SIG-M5 treated with dmso at 0.1 percent for 504 hours (cell line): Measurements from ENCODE around the gene SUSD2.

Experiments used
- DNase-seq: peaks from one replicate; lab custom pipeline; 2025; ENCODE audit not compliant: unreplicated experiment; lab: John Stamatoyannopoulos, UW

Gene SUSD2

GRCh38 chr22:24148266-24149197 is 32.8 kb upstream of the SUSD2 start:
- DNase-seq: no peak

GRCh38 chr22:24149198-24149590 is 32.1 kb upstream of the SUSD2 start:
- DNase-seq: no peak

- no peak for DNase-seq
Observed at GRCh38 chr22:24153353-24153752, 27.9 kb upstream of the SUSD2 start.

GRCh38 chr22:24153959-24154358 is 27.3 kb upstream of the SUSD2 start:
- no peak for DNase-seq

GRCh38 chr22:24154826-24155225 is 26.5 kb upstream of the SUSD2 start:
- DNase-seq: no peak

- DNase-seq: peak; percentile 56
Observed at GRCh38 chr22:24155627-24156140, 25.6 kb upstream of the SUSD2 start.

GRCh38 chr22:24156141-24156912 is 25.0 kb upstream of the SUSD2 start:
- DNase-seq: peak; percentile 83

GRCh38 chr22:24156913-24157821 is 24.1 kb upstream of the SUSD2 start:
- peak; percentile 88 for DNase-seq

GRCh38 chr22:24157822-24158135 is 23.5 kb upstream of the SUSD2 start:
- DNase-seq: no peak

- no peak for DNase-seq
Observed at GRCh38 chr22:24159650-24160049, 21.6 kb upstream of the SUSD2 start.

GRCh38 chr22:24160546-24160945 is 20.7 kb upstream of the SUSD2 start:
- no peak for DNase-seq

GRCh38 chr22:24161485-24161884 is 19.8 kb upstream of the SUSD2 start:
- no peak for DNase-seq

- DNase-seq: no peak
Observed at GRCh38 chr22:24161909-24162308, 19.4 kb upstream of the SUSD2 start.

GRCh38 chr22:24162436-24162835 is 18.9 kb upstream of the SUSD2 start:
- DNase-seq: no peak

GRCh38 chr22:24164243-24164642 is 17.0 kb upstream of the SUSD2 start:
- DNase-seq: no peak

- no peak for DNase-seq
Observed at GRCh38 chr22:24164940-24165339, 16.3 kb upstream of the SUSD2 start.

- DNase-seq: no peak
Observed at GRCh38 chr22:24165673-24166072, 15.6 kb upstream of the SUSD2 start.

GRCh38 chr22:24166811-24167210 is 14.5 kb upstream of the SUSD2 start:
- no peak for DNase-seq

- DNase-seq: no peak
Observed at GRCh38 chr22:24169439-24170058, 11.7 kb upstream of the SUSD2 start.

GRCh38 chr22:24170188-24170587 is 11.1 kb upstream of the SUSD2 start:
- DNase-seq: no peak

GRCh38 chr22:24170632-24171031 is 10.7 kb upstream of the SUSD2 start:
- no peak for DNase-seq
